Left renal cortex interstitium (tissue), 4 donors: ENCODE measurements around the gene HOATZ. TPM values are rescaled to one million over a fixed set of nuclear protein-coding genes. Genes with fewer than 3 reads are reported as not detected.

ENCODE experiments used
- DNase-seq, 4 donors: peaks; one replicate each; pipeline ENCODE4 v3.0.0-alpha.2; 2013; ENCODE audit warnings: low read depth in 4 of 4, low spot score in 2 of 4, missing footprints in 1 of 4
- polyA plus RNA-seq, 4 donors: library from polyadenylated mRNA; unstranded; fragments of 120-200 nt; gene quantifications; one replicate each; pipeline ENCODE4 v1.2.1, GENCODE V29; 2013; ENCODE audit not compliant: insufficient read length in 4 of 4

The HOATZ gene
- polyA plus RNA-seq, 4 donors: 0.17 to 0.34 (median 0.24) TPM

DNA sequence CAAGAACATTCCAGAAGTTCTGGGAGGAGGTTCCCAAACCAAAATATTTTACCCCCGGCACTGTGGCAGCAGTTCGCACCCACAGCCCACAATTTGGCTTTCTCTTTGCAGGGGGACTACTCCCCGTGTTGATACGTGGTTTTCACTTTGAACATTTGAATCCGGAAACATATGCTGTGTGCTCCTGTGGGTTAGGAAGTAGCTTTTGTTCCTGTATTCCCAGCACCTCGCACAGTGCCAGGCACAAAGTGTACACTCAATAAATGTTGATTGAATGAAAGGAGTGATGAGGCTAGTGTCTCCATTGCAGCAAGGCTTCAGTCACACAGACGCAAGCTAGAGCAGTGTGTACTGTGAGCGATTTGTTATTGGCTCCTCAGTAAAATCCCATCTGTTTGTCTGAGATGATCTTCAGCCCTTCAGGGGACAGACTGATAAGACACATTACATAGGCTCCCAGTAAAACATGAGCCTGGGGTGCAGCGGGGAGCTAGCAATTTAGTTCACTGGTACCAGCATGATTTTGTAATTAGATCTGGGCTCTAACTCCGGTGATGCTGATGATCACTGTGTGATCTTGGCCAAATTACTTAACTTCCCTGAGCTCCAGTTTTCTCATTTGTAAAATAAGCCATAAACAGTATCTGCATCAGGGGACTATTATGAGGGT, 28.2 kb downstream of the HOATZ start:
- DNase-seq: no peak

GRCh38 chr11:111548525-111548924, 33.9 kb downstream of the HOATZ start:
- DNase-seq: no peak

DNA sequence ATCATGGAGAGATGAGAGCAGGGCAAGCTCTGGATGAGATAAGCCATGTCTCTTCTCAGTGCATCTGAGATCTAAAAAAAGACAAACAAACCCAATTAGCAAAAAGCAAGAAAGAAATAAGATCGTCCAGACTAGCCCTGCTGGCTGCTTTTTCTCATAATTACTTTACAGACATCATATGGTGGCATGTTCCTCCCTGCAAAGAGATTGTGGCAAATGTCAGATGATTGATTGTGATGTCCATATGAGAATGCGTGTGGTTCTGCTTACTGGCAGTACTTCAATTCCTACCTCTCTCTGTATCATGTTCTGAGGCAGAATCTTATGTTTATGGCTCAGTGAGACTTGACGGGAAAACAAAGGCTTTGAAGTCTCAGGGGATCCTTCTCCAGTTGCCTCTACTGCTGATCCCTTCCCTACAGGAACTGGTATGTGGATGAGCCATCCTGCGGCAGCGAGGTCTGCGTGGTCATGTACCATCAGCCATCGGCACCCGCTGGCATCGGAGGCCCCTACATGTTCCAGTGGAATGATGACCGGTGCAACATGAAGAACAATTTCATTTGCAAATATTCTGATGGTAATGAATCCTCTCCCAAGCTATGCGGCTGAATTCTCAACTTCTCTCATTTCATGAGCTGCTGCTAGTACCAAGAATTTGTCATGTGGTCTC, 34.8 kb downstream of the HOATZ start:
- DNase-seq: no peak

- no peak for DNase-seq
These were observed 35.3 kb downstream of the HOATZ start for GRCh38 chr11:111549869-111550203.

DNA sequence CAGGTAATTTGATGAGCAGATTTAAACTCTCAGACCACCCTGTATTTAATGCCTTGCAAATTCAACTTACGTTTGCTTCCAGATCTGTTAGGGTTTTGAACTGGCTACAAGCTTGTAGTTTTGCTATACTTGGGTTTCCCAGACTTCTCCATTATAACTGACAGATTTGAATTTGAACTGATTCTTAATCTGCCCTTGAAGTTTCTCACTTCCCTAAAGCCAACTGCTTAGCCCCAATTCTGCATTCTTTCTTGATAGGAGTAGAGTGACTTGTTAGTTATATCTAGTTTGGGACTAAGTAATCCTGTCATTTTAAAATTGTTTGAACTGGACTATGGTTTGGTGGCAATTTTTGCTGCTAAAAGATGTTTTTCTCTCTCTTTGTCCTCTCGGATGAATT, 35.7 kb downstream of the HOATZ start:
- no peak for DNase-seq

GRCh38 chr11:111554532-111554931, 40.0 kb downstream of the HOATZ start:
- no peak for DNase-seq

GRCh38 chr11:111555255-111555654, 40.7 kb downstream of the HOATZ start:
- no peak for DNase-seq

- no peak for DNase-seq
These were observed 43.0 kb downstream of the HOATZ start for GRCh38 chr11:111557425-111558111.

- no peak for DNase-seq
These were observed 45.4 kb downstream of the HOATZ start for GRCh38 chr11:111559800-111560464.

- no peak for DNase-seq
These were observed 46.2 kb downstream of the HOATZ start for GRCh38 chr11:111560800-111561199.

- no peak for DNase-seq
These were observed 46.7 kb downstream of the HOATZ start for GRCh38 chr11:111561306-111561705.

- no peak for DNase-seq
These were observed 47.3 kb downstream of the HOATZ start for GRCh38 chr11:111561791-111562325.

- DNase-seq: no peak
These were observed 48.3 kb downstream of the HOATZ start for GRCh38 chr11:111562692-111563389.

GRCh38 chr11:111565114-111565720, 50.6 kb downstream of the HOATZ start:
- peak in 3 of 4 donors; percentile 26 to 63 (median 41) for DNase-seq

DNA sequence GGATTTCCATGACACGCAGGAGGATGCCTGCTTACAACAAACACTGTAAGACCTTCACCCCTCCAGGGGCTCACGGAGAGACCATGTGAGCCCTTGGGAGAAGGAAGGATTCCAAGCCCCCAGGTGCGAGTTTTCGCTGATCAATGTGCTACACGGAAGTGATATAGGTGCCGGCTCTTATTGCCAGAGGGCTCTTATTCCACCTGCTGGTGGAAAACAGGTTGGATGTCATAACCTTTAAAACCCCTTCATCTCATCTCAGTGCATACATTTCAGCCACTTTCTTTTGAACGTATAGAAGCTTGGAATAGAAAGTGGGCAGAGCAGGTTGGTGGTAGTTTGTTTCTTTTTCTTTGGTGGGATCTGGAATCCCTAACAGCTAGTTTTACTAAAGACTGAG, 51.7 kb downstream of the HOATZ start:
- DNase-seq: no peak

DNA sequence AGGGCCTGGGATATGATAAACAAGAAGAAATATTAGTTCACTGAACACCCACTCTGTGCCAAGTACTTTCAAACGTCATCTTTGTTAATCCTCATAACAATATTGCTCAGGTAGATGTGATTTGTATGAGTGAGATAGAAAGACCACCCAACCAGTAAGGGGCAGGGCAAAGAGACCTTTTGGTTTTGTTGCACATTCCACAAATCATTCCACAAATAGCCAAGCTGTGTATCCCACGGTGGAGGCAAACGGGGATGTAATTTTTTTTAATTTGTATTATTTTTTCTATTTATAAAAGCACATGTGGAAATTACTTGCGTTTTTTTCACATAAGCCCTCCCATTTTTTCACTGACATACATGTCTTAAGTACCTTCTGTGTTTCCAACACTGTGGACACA, 54.9 kb downstream of the HOATZ start:
- no peak for DNase-seq

- DNase-seq: no peak
These were observed 56.2 kb downstream of the HOATZ start for GRCh38 chr11:111570796-111571195.

DNA sequence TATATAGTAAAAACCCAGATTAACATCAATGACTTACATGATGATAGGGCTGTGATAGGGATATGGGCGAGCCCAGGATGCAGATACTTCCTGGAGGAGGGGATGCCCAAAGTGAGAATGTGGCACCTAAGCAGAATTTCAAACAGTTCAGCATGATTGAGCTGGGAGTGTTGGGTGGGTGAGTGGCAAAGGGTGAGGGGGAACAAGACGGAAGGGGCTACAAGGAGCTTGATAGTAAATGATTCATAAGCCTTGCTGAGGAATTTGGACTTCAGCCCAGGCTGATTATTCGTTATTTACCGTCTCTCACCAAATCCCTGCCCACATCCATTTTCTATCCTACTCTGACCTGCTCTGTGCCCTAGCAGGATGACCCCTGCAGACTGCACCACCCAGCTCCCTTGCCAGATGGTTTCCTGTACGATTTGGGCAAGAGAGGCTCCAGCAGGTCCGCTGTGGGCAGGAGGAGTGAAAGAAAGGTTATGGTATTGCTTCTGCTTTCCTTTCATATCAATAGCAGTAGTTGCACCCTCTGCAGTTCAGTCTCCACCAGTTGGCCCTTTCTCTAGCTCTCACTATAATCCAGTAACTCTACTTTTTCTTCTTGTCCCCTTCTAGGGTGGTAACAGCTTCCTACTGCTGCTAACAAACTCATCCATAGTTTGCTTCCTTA, 57.4 kb downstream of the HOATZ start:
- no peak for DNase-seq

DNA sequence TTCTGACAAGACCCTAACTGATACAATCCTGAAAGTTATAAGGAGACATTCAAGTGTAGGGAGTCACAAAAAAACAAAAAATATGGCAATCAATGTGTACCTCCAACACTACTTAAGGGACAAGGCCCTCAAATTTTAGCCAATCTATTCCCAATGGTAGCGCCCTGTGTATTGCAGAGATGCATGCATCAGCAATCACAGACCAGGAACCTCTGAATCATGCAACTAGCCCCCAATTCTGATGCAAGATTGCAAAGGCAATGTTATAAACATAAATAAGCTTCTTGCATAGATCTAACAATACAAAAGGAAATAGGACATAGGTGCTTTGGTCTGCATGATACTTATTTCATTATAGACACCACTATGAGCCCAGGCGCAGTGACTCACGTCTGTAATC, 58.0 kb downstream of the HOATZ start:
- DNase-seq: no peak

DNA sequence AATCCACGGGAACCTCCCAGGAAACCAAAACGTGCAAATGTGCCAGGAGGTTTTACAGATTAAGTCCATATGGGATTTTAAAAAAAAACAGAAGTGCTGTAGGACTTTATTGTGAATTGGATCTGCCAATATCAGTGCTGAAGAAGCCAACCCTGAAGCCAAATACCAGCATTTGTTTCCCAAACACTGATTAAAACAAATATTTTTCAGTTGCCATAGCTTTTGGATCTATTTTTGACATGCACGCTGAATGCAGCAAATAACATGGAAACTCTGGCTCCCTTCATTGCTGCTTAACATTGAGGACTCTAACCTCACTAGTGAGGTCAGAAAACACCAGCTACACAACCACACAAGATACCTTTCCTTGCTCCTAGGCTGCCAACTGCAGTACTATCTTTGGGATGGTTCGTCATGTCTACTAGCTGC, 59.3 kb downstream of the HOATZ start:
- no peak for DNase-seq
